ENCODE measurements around the gene CDC7.

GRCh38 chr1:91533361-91534024, 32.8 kb downstream of the CDC7 start:
- no peak for TF ChIP-seq CTCF (optimal IDR thresholded peaks at IDR 0.05 in 1 of 3, IDR thresholded peaks at IDR 0.05 in 1 of 3, conservative IDR thresholded peaks at IDR 0.05 in 1 of 3; ENCODE audit: extremely low read depth in 1 of 3, insufficient read depth in 2 of 3, low read length in 3 of 3)
- TF ChIP-seq EZH2 (IDR thresholded peaks at IDR 0.05; ENCODE audit: low read length), result no peak
